Mucosa of descending colon (tissue), 3 donors: ENCODE results near the gene ZKSCAN2. TPM values are rescaled to one million over a fixed set of nuclear protein-coding genes. Genes with fewer than 3 reads are reported as not detected.

ENCODE experiments used
- ATAC-seq: fragments of 200-7000 bp; cut with Tn5 transposase; one replicate; pipeline ENCODE4 v1.9.1; 2020; ENCODE audit warnings: mild to moderate bottlenecking, moderate library complexity
- DNase-seq, 3 donors: peaks; one replicate each; pipeline ENCODE4 v3.0.0-alpha.2; 2020
- H3K36me3 ChIP-seq: fragments of 200-600 bp; one replicate; pipeline ENCODE4 v1.8.0; 2021; ENCODE audit warnings: low read depth, mild to moderate bottlenecking
- H3K4me1 ChIP-seq: fragments of 200-600 bp; one replicate; pipeline ENCODE4 v1.8.0; 2021; ENCODE audit warnings: low read depth, mild to moderate bottlenecking
- H3K4me3 ChIP-seq: fragments of 200-600 bp; one replicate; pipeline ENCODE4 v1.8.0; 2021; ENCODE audit warnings: mild to moderate bottlenecking
- H3K9me3 ChIP-seq: fragments of 200-600 bp; one replicate; pipeline ENCODE4 v1.8.0; 2021; ENCODE audit warnings: mild to moderate bottlenecking
- intact Hi-C, 2 donors: fragments of 100-400 bp; cut with DNase I in 1 of 2; cut with micrococcal nuclease in 1 of 2; formaldehyde crosslinking; loops; one replicate each; pipeline versions ENCODE4 v1.11.0 to v1.11.1; 2022; cut with DNase I, micrococcal nuclease
- long read RNA-seq, 2 donors: library from polyadenylated mRNA; unstranded; transcript quantifications; one replicate each; pipeline ENCODE4 v2.0.0, GENCODE V29; 2019 to 2021
- total RNA-seq, 3 donors: library from RNA; stranded (reverse); fragmentation: NEBNext Ultra II Directional in 2 of 3; extraction: Animal tissue kit (Norgen Biotek cat#: 25700) in 2 of 3; gene quantifications; one replicate each; pipeline versions ENCODE4 v1.2.1 to v1.2.4, GENCODE V29; 2021 to 2023
- TF ChIP-seq, protein P1 (sequence below): fragments of 200-600 bp; IDR thresholded peaks from one replicate; pipeline ENCODE4 v1.8.0; 2022; ENCODE audit warnings: antibody characterized with exemption, mild to moderate bottlenecking
- donor health status: DM: no; HTN: no; CAD: no; lungs with moderate emphysema.
- donor health status: DM: no; HTN: no; CAD: no.
- donor health status: DM: no; HTN: yes; CAD: no.

The ZKSCAN2 gene
- 1 to 10 TPM; 2.1 to 5.9 (median 2.2) TPM for total RNA-seq
- long read RNA-seq, donor 1, partial matches to known transcripts: 2 of 5 reads
- long read RNA-seq, donor 1, other reads (novel, unspliced or antisense): 2 of 5 reads
- long read RNA-seq, donor 2: 0 reads

DNA sequence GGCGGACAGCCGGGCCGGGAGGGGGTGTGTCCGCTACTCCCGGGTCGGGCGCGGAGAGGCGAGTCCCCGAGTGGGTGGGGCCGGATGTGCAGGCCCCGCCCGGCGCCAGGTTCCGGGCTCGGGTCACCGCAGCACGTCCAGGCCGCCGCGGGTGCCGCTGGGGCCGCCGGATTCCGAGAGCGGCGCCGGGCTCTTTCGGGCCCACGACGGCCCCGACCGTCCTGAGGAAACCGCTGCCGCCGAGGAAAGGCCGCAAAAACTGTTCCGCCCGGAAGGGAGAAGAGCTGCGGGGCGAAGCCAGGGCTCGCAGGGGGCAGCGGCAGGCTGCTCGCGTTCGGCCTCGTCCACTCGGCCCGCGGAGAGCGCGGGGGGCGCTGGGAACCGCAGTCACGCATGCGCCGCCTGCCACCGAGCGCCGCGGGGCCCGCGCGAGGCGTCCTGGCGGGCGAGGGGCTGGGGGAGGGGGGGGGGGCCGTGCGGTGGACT is at the start of gene ZKSCAN2:
ZKSCAN2 (minus strand) TSS at position 376 of the 486 bp plus-strand sequence. CDS start 718 bp downstream, outside the sequence.
- no peaks in the 10 kb centered on the region for H3K9me3 ChIP-seq
- peak within 1 kb of the TSS; percentile 56 for H3K4me3 ChIP-seq
- DNase-seq (peak; percentile 92 to 96 (median 95)), ATAC-seq (peak; percentile 97)
- TF ChIP-seq, protein P1, sequence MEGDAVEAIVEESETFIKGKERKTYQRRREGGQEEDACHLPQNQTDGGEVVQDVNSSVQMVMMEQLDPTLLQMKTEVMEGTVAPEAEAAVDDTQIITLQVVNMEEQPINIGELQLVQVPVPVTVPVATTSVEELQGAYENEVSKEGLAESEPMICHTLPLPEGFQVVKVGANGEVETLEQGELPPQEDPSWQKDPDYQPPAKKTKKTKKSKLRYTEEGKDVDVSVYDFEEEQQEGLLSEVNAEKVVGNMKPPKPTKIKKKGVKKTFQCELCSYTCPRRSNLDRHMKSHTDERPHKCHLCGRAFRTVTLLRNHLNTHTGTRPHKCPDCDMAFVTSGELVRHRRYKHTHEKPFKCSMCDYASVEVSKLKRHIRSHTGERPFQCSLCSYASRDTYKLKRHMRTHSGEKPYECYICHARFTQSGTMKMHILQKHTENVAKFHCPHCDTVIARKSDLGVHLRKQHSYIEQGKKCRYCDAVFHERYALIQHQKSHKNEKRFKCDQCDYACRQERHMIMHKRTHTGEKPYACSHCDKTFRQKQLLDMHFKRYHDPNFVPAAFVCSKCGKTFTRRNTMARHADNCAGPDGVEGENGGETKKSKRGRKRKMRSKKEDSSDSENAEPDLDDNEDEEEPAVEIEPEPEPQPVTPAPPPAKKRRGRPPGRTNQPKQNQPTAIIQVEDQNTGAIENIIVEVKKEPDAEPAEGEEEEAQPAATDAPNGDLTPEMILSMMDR: no peak
- intact Hi-C loops: no loop called here
- peaks cover 26% of the 10 kb centered on the region for H3K4me1 ChIP-seq
- no peaks in the 10 kb centered on the region for H3K36me3 ChIP-seq

DNA sequence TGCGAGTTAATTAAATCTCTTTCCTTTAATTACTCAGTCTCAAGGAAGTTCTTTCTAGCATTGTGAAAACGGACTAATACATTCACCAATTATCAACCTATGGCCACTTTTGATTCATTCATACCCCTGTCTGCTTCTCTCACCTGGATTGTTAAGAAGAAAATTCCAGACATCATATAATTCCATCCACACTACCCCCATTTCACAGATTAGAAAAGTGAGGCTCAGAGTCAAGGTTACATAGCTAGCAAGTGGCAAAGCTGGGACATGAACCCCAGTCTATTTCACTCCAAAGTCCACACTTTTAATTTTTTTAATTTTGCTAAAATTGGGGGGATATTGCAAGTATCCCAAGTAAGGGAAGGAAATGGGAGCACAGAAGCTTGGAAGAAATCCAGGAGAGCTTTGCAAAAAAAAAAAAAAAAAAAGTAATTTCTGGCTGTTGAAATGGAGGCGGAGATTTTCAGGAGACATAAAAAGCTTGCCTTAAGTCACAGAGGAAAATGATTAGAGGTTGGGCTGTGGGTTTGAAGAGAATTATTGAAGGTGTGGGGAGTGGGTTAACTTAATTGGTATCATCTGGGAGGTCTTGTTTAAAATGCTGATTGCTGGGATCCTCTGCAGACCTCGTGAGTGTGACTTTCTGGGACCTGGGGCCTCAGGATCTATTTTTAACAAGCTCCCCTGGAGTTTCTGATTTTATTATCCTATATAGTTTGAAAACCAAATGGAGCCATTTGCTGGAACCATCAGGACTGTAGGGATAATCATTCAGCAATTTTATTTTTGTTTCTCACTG is 42.3 kb upstream of the ZKSCAN2 start:
- H3K36me3 ChIP-seq: no peaks in the 10 kb centered on the region
- intact Hi-C loops: no loop called here
- no peak overlapping the region for H3K4me3 ChIP-seq
- DNase-seq (no peak), ATAC-seq (no peak)
- no peaks in the 10 kb centered on the region for H3K4me1 ChIP-seq
- no peaks in the 10 kb centered on the region for H3K9me3 ChIP-seq
- TF ChIP-seq, protein P1: no peak

DNA sequence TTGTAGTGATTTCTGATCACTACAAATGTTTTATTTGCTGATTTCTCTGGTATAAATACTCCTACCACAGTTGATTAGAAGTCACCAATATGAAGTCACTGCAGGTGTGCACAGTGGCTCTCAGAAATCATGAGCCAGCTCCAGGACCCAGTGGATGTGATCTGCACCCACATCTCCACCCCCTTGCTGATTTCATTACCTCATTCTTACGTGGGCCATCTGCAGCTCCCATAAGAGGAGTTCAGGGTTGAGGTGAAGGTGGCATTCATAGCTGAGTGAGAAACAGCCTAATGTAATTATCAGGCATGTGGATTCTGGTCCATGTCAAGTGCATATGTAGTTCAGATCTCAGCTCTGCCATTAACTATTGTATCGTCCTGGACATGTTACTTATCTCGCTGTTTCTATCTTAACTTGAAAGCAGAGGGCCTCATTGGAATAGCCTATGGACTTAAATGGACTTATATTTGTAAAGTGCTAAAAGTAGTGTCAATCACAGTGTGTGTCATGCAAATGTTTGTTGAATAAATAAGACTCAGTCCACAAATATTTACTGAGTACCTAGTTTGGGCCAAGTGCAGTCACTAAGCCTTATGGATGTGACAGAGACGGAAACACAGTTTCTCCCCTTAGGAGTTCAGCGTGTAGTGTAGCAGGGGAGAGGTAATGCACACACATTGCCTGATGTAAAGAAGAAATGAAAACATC is 40.7 kb upstream of the ZKSCAN2 start:
- intact Hi-C loops: no loop called here
- Histone ChIP-seq H3K36me3 (no peaks in the 10 kb centered on the region), H3K4me1 (no peaks in the 10 kb centered on the region), H3K9me3 (no peaks in the 10 kb centered on the region), H3K4me3 (no peak overlapping the region)
- DNase-seq (no peak), ATAC-seq (no peak)
- TF ChIP-seq, protein P1: no peak

DNA sequence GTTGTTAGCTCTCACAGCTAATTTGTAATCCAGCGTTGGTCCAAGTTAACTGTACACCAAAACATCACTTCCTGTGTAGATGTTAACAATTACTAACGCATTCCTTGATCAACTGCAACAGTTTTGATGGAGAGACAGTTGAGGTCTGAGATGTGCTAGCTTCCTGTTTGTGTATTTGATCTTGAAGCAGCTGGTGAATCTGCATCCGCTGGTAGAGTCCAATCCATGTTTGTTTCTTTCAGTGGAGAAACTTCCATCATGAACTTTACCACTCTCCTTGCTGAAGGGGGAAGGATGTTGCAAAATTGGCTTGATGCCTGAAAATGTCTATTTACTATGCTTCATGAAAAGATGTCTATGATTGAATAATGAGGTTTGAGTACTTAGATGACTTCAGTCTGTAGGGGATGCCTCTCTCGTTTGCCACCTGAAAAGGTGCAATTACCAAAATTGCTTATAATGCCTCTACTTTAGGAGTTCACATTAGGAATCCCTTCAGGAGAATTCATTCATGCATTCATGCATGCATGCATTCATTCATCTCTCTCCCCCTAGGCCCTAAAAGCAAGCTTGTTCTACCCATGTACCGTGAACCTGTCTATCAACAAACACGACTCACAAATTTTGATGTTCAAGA is 39.6 kb upstream of the ZKSCAN2 start:
- no peaks in the 10 kb centered on the region for H3K36me3 ChIP-seq
- H3K4me3 ChIP-seq: no peak overlapping the region
- H3K9me3 ChIP-seq: no peaks in the 10 kb centered on the region
- TF ChIP-seq, protein P1: no peak
- DNase-seq (no peak), ATAC-seq (no peak)
- intact Hi-C loops: no loop called here
- no peaks in the 10 kb centered on the region for H3K4me1 ChIP-seq

DNA sequence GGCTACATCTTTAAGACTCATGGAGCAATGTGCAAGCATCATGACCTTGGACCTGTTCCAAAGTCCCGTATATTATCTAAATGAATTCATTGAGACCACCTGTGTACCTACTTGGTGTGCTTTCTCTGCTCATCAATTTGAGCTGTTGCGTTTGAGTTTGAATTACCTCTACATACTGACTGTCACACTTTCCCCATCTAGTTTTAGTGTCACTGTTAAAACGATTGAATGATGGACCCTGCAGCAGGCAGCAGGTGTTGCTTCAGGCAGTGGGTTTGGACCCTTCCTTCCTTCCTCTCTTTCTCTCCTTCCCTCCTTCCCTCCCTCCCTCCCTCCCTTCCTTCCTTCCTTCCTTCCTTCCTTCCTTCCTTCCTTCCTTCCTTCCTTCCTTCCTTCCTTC is 33.9 kb upstream of the ZKSCAN2 start:
- DNase-seq (no peak), ATAC-seq (no peak)
- intact Hi-C loops: no loop called here
- Histone ChIP-seq H3K9me3 (no peaks in the 10 kb centered on the region), H3K4me3 (no peak overlapping the region), H3K4me1 (no peaks in the 10 kb centered on the region), H3K36me3 (no peaks in the 10 kb centered on the region)
- TF ChIP-seq, protein P1: no peak
